GM19324 (cell line): ENCODE data around the gene CELF4.

ENCODE experiments used
- ATAC-seq: cut with Tn5 transposase; IDR thresholded peaks from one replicate; pipeline ENCODE4 v1.9.1; 2021; ENCODE audit warnings: mild to moderate bottlenecking, moderate library complexity; ENCODE audit not compliant: unreplicated experiment, low FRiP score

Gene CELF4

GRCh38 chr18:37575646-37576045 is 10.0 kb upstream of the CELF4 start:
- ATAC-seq, result no peak

- no peak for ATAC-seq
These were observed 8.5 kb upstream of the CELF4 start for GRCh38 chr18:37574113-37574512.

GRCh38 chr18:37572736-37573135 is 7.1 kb upstream of the CELF4 start:
- ATAC-seq, result no peak

GRCh38 chr18:37571266-37571665 is 5.7 kb upstream of the CELF4 start:
- ATAC-seq, result no peak

- ATAC-seq, result no peak
These were observed 4.8 kb upstream of the CELF4 start for GRCh38 chr18:37570336-37570930.

GRCh38 chr18:37568671-37569070 is 3.1 kb upstream of the CELF4 start:
- no peak for ATAC-seq

GRCh38 chr18:37567994-37568359 is 2.4 kb upstream of the CELF4 start:
- no peak for ATAC-seq

GRCh38 chr18:37567061-37567993 is 1.7 kb upstream of the CELF4 start:
- ATAC-seq, result no peak

- ATAC-seq, result no peak
These were observed 972 bp upstream of the CELF4 start for GRCh38 chr18:37566479-37567060.

- no peak for ATAC-seq
These were observed 430 bp upstream of the CELF4 start for GRCh38 chr18:37565977-37566478.

GRCh38 chr18:37564711-37565100 is 892 bp downstream of the CELF4 start:
- ATAC-seq, result no peak

GRCh38 chr18:37563931-37564392 is 1.6 kb downstream of the CELF4 start:
- no peak for ATAC-seq

GRCh38 chr18:37561986-37562385 is 3.6 kb downstream of the CELF4 start:
- no peak for ATAC-seq

- no peak for ATAC-seq
These were observed 5.6 kb downstream of the CELF4 start for GRCh38 chr18:37560003-37560402.

- ATAC-seq, result no peak
These were observed 6.4 kb downstream of the CELF4 start for GRCh38 chr18:37559194-37559593.

GRCh38 chr18:37554399-37554787 is 11.2 kb downstream of the CELF4 start:
- ATAC-seq, result no peak

GRCh38 chr18:37553633-37554398 is 11.8 kb downstream of the CELF4 start:
- ATAC-seq, result no peak

GRCh38 chr18:37552286-37552685 is 13.3 kb downstream of the CELF4 start:
- ATAC-seq, result no peak

GRCh38 chr18:37551846-37552245 is 13.8 kb downstream of the CELF4 start:
- ATAC-seq, result no peak

GRCh38 chr18:37551249-37551648 is 14.3 kb downstream of the CELF4 start:
- ATAC-seq, result no peak
